ENCODE results near the gene PRKAR2B. TPM values are rescaled to one million over a fixed set of nuclear protein-coding genes. Genes with fewer than 3 reads are reported as not detected.

Gene PRKAR2B
- total and polyA plus RNA-seq, 7 donors, result 1.3 to 3.5 (median 1.7) TPM

DNA sequence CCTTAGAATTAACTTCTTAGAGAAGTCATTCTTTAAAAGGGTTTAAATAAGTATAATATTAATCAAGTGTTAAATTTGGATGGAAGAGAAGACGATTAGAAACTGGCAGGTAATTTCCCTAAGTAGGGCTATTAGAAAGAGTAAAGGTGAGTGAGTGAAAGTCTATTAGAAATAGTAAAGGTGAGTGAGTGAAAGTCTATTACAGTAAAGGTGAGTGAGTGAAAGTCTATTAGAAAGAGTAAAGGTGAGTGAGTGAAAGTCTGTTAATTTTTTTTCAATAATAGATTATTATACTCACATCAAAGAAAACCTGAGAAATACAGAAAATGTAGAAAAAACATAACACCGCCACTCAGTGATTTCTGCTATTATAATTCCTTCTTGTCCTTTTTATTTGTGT is 113.5 kb downstream of the PRKAR2B start:
- no peaks in the 10 kb centered on the region for H3K9me3 ChIP-seq
- TF ChIP-seq, protein P1, sequence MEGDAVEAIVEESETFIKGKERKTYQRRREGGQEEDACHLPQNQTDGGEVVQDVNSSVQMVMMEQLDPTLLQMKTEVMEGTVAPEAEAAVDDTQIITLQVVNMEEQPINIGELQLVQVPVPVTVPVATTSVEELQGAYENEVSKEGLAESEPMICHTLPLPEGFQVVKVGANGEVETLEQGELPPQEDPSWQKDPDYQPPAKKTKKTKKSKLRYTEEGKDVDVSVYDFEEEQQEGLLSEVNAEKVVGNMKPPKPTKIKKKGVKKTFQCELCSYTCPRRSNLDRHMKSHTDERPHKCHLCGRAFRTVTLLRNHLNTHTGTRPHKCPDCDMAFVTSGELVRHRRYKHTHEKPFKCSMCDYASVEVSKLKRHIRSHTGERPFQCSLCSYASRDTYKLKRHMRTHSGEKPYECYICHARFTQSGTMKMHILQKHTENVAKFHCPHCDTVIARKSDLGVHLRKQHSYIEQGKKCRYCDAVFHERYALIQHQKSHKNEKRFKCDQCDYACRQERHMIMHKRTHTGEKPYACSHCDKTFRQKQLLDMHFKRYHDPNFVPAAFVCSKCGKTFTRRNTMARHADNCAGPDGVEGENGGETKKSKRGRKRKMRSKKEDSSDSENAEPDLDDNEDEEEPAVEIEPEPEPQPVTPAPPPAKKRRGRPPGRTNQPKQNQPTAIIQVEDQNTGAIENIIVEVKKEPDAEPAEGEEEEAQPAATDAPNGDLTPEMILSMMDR (IDR thresholded peaks at IDR 0.05), result no peak
- no peaks in the 10 kb centered on the region for H3K36me3 ChIP-seq (ENCODE audit: insufficient read depth in 1 of 2, low read depth in 1 of 2)
- DNase-seq (no peak), ATAC-seq (no peak)
- 85 to 89% (median 87%) methylated on average over 2 of the region's 2 CpGs for WGBS, 3 donors
- H3K4me3 ChIP-seq, result no peak overlapping the region
- no peaks in the 10 kb centered on the region for H3K4me1 ChIP-seq
- H3K27ac ChIP-seq, result no peak overlapping the region
- no peaks in the 10 kb centered on the region for H3K27me3 ChIP-seq (ENCODE audit: insufficient read depth in 3 of 3, low read length in 2 of 3)
- intact Hi-C loops (cut with DNase I), result no loop called here

DNA sequence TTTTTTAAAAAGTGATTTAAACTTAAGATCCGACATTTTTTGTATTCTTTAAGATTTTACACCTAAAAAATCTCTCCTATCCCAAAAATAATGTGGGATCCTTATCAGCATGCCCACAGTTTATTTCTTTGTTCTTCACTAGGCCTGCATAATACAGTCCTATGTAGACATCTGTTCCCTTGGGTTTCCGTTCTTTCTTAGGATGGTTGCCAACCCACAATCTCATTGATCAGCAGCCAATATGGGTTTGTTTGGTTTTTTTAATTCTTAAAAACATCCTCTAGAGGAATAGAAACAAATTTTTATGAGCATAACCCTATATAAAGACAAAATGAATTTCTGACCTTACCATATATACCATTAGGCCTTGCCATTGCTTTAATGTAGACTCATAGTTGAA is 115.9 kb downstream of the PRKAR2B start:
- TF ChIP-seq, protein P1 (IDR thresholded peaks at IDR 0.05), result no peak
- H3K9me3 ChIP-seq, result no peaks in the 10 kb centered on the region
- H3K4me1 ChIP-seq, result no peaks in the 10 kb centered on the region
- intact Hi-C loops (cut with DNase I), result loop anchor here in 1 of 2 donors (10.0 kb wide), 1 partner anchor 876 kb away; the partner anchor contains the start of gene NAMPT
- ATAC-seq (no peak), DNase-seq (no peak)
- H3K36me3 ChIP-seq (ENCODE audit: insufficient read depth in 1 of 2, low read depth in 1 of 2), result no peaks in the 10 kb centered on the region
- WGBS, 3 donors, result 73 to 83% (median 78%) methylated on average over 2 of the region's 2 CpGs
- H3K27me3 ChIP-seq (ENCODE audit: insufficient read depth in 3 of 3, low read length in 2 of 3), result no peaks in the 10 kb centered on the region
- H3K4me3 ChIP-seq, result no peak overlapping the region
- H3K27ac ChIP-seq, result no peak overlapping the region

DNA sequence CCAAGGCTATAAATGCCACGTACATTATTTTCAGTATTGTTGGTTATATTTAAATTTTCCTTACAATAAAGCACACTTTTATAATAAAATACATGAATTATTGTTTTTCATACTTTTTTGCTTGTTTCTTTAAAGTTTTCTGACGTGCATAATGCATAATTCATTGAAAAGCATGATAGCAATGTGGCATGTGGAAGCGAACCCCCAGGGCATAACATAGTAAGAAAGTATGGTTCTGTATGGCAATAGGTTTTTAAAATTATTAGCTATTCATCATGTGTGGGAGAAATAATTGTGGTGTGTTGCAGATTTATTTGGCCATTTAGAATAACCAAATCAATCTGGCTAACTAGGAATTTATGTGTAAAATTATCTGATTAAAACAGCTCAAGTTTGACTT is 116.9 kb downstream of the PRKAR2B start:
- ATAC-seq (no peak), DNase-seq (no peak)
- H3K9me3 ChIP-seq, result no peaks in the 10 kb centered on the region
- intact Hi-C loops (cut with DNase I), result loop anchor here in 1 of 2 donors (10.0 kb wide), 1 partner anchor 877 kb away; the partner anchor contains the start of gene NAMPT
- H3K27ac ChIP-seq, result no peak overlapping the region
- H3K4me3 ChIP-seq, result no peak overlapping the region
- H3K27me3 ChIP-seq (ENCODE audit: insufficient read depth in 3 of 3, low read length in 2 of 3), result no peaks in the 10 kb centered on the region
- H3K4me1 ChIP-seq, result no peaks in the 10 kb centered on the region
- H3K36me3 ChIP-seq (ENCODE audit: insufficient read depth in 1 of 2, low read depth in 1 of 2), result no peaks in the 10 kb centered on the region
- 79 to 90% (median 84%) methylated on average over 3 of the region's 3 CpGs for WGBS, 3 donors
- TF ChIP-seq, protein P1 (IDR thresholded peaks at IDR 0.05), result no peak

DNA sequence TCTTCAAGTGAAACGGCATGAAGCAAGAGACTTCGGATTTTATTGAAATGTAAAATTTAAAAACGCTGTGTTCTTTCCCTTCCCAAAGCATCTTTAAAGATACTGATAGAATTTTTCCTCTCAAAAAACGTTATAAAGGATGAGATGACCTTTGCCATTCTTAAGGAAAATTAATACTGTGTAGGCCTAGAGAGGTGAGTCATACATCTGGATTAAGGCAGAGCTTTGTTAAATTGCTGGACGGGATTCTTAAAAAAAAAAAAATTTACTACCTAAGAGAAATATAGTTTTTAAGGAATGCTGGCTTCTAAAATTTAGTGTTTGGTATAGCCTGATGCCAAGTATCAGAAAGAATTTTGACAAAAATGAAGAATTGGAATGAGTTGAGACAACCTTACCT is 118.0 kb downstream of the PRKAR2B start:
- no peak for DNase-seq
- Histone ChIP-seq H3K36me3 (ENCODE audit: insufficient read depth in 1 of 2, low read depth in 1 of 2) (no peaks in the 10 kb centered on the region), H3K9me3 (no peaks in the 10 kb centered on the region), H3K27ac (no peak overlapping the region), H3K4me3 (no peak overlapping the region), H3K4me1 (no peaks in the 10 kb centered on the region), H3K27me3 (ENCODE audit: insufficient read depth in 3 of 3, low read length in 2 of 3) (no peaks in the 10 kb centered on the region)
- TF ChIP-seq, protein P1 (IDR thresholded peaks at IDR 0.05), result no peak
- ATAC-seq, result no peak
- intact Hi-C loops (cut with DNase I), result loop anchor here in 1 of 2 donors (10.0 kb wide), 1 partner anchor 878 kb away; the partner anchor contains the start of gene NAMPT
- WGBS, 3 donors, result 77 to 80% (median 78%) methylated on average over 5 of the region's 5 CpGs

DNA sequence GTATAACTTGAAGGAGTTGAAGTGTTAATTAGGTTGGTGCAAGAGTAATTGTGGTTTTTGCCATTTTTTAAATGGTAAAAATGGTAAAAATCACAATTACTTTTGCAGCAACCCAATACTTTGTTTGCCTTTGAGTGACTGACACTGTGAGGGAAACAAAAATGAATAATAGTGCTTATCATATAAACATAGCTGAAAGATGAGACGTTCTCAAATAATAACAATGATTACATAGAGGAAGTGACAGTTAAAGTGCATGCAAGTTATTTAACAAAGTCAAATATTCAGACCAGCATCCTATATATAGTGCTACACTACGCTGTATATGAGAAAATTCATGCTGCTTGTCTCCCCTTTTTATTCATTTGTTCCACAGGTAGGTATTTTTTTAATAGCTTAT is 119.6 kb downstream of the PRKAR2B start:
- ATAC-seq, result no peak
- 53 to 69% (median 60%) methylated on average over 2 of the region's 2 CpGs for WGBS, 3 donors
- Histone ChIP-seq H3K9me3 (no peaks in the 10 kb centered on the region), H3K27me3 (ENCODE audit: insufficient read depth in 3 of 3, low read length in 2 of 3) (no peaks in the 10 kb centered on the region), H3K4me1 (no peaks in the 10 kb centered on the region), H3K27ac (no peak overlapping the region), H3K4me3 (no peak overlapping the region), H3K36me3 (ENCODE audit: insufficient read depth in 1 of 2, low read depth in 1 of 2) (no peaks in the 10 kb centered on the region)
- intact Hi-C loops (cut with DNase I), result loop anchor here in 1 of 2 donors (10.0 kb wide), 1 partner anchor 879 kb away; the partner anchor contains the start of gene NAMPT
- no peak for DNase-seq
- TF ChIP-seq, protein P1 (IDR thresholded peaks at IDR 0.05), result no peak

All from psoas muscle (tissue), 8 donors.